ENCODE results near the gene YIPF2. TPM values are rescaled to one million over a fixed set of nuclear protein-coding genes. Genes with fewer than 3 reads are reported as not detected.

YIPF2 gene
- polyA plus RNA-seq = 10 to 100 TPM; 14.8 to 24.7 (median 24.1) TPM

- peak; percentile 87 to 91 (median 90) for DNase-seq
- no peaks in the 10 kb centered on the region for H3K9me3 Mint-ChIP-seq
- peak within 1 kb of the TSS; percentile 90 to 94 (median 93) for H3K4me3 Mint-ChIP-seq
- H3K27me3 Mint-ChIP-seq (ENCODE audit: low read depth in 3 of 3) = peaks cover 3 to 7% (median 4%) of the 10 kb centered on the region in 3 donors
- peak within 1 kb of the TSS; percentile 77 to 92 (median 90) for H3K27ac Mint-ChIP-seq
- H3K36me3 Mint-ChIP-seq = peaks cover 0 to 5% (median 0%) of the 10 kb centered on the region in 3 donors
- peaks cover 28 to 29% of the 10 kb centered on the region in 2 donors for H3K4me1 Mint-ChIP-seq
Measured at GRCh38 chr19:10928563-10929401, at the start of gene YIPF2, which contains the start of gene TIMM29. Gene YIPF2 (minus strand): TSS chr19:10928639. CDS start chr19:10928410, 229 bp downstream. Gene TIMM29 (plus strand): TSS chr19:10928811. CDS start chr19:10928823, 12 bp downstream.

- Mint-ChIP-seq H3K27me3 (ENCODE audit: low read depth in 3 of 3) (peaks cover 2% of the 10 kb centered on the region in 3 donors), H3K4me1 (peaks cover 26 to 27% of the 10 kb centered on the region in 2 donors), H3K36me3 (no peaks in the 10 kb centered on the region), H3K9me3 (no peaks in the 10 kb centered on the region), H3K27ac (peak overlapping the region in 1 of 6 donors; percentile 32), H3K4me3 (no peak overlapping the region)
- no peak for DNase-seq
Measured at GRCh38 chr19:10977742-10978092, 49.3 kb upstream of the YIPF2 start.

- H3K27me3 Mint-ChIP-seq (ENCODE audit: low read depth in 3 of 3) = peaks cover 0 to 2% (median 2%) of the 10 kb centered on the region in 3 donors
- H3K27ac Mint-ChIP-seq = peak overlapping the region in 1 of 6 donors; percentile 50
- H3K4me1 Mint-ChIP-seq = peaks cover 25 to 29% of the 10 kb centered on the region in 2 donors
Measured at GRCh38 chr19:10976131-10976892, 47.9 kb upstream of the YIPF2 start.

GRCh38 chr19:10975374-10976130 lies 47.1 kb upstream of the YIPF2 start:
- DNase-seq = no peak
- H3K4me3 Mint-ChIP-seq = no peak overlapping the region
- H3K36me3 Mint-ChIP-seq = peaks cover 0 to 2% (median 0%) of the 10 kb centered on the region in 3 donors
- H3K27ac Mint-ChIP-seq = no peak overlapping the region
- H3K27me3 Mint-ChIP-seq (ENCODE audit: low read depth in 3 of 3) = peaks cover 0 to 2% (median 2%) of the 10 kb centered on the region in 3 donors
- peaks cover 31 to 32% of the 10 kb centered on the region in 2 donors for H3K4me1 Mint-ChIP-seq
- H3K9me3 Mint-ChIP-seq = no peaks in the 10 kb centered on the region

More at GRCh38 chr19:10976131-10976892, 47.9 kb upstream of the YIPF2 start:
- H3K9me3 Mint-ChIP-seq = no peaks in the 10 kb centered on the region
- DNase-seq = no peak
- H3K36me3 Mint-ChIP-seq = no peaks in the 10 kb centered on the region
- no peak overlapping the region for H3K4me3 Mint-ChIP-seq

- no peak for DNase-seq
- no peak overlapping the region for H3K4me3 Mint-ChIP-seq
- H3K9me3 Mint-ChIP-seq = no peaks in the 10 kb centered on the region
- no peak overlapping the region for H3K27ac Mint-ChIP-seq
- peaks cover 29 to 45% of the 10 kb centered on the region in 2 donors for H3K4me1 Mint-ChIP-seq
- peaks cover 0 to 3% (median 0%) of the 10 kb centered on the region in 3 donors for H3K36me3 Mint-ChIP-seq
- H3K27me3 Mint-ChIP-seq (ENCODE audit: low read depth in 3 of 3) = peaks cover 0 to 2% (median 0%) of the 10 kb centered on the region in 3 donors
Measured at GRCh38 chr19:10971107-10971726, 42.8 kb upstream of the YIPF2 start.

- Mint-ChIP-seq H3K27ac (peak overlapping the region in 1 of 6 donors; percentile 17), H3K27me3 (ENCODE audit: low read depth in 3 of 3) (peaks cover 0 to 6% (median 5%) of the 10 kb centered on the region in 3 donors), H3K4me3 (no peak overlapping the region), H3K36me3 (peaks cover 0 to 3% (median 0%) of the 10 kb centered on the region in 3 donors), H3K4me1 (peaks cover 35 to 55% of the 10 kb centered on the region in 2 donors), H3K9me3 (no peaks in the 10 kb centered on the region)
- no peak for DNase-seq
Measured at GRCh38 chr19:10968527-10969135, 40.2 kb upstream of the YIPF2 start.

GRCh38 chr19:10966809-10967208 lies 38.4 kb upstream of the YIPF2 start:
- no peak for DNase-seq
- H3K27ac Mint-ChIP-seq = peak overlapping the region in 1 of 6 donors; percentile 22
- H3K9me3 Mint-ChIP-seq = no peaks in the 10 kb centered on the region
- peaks cover 48 to 71% of the 10 kb centered on the region in 2 donors for H3K4me1 Mint-ChIP-seq
- peaks cover 0 to 3% (median 0%) of the 10 kb centered on the region in 3 donors for H3K36me3 Mint-ChIP-seq
- H3K27me3 Mint-ChIP-seq (ENCODE audit: low read depth in 3 of 3) = peaks cover 6 to 11% (median 7%) of the 10 kb centered on the region in 3 donors
- no peak overlapping the region for H3K4me3 Mint-ChIP-seq

- Mint-ChIP-seq H3K36me3 (no peaks in the 10 kb centered on the region), H3K4me1 (peaks cover 48 to 66% of the 10 kb centered on the region in 2 donors), H3K4me3 (no peak overlapping the region), H3K27me3 (ENCODE audit: low read depth in 3 of 3) (peaks cover 13 to 19% (median 13%) of the 10 kb centered on the region in 3 donors), H3K9me3 (no peaks in the 10 kb centered on the region), H3K27ac (peak overlapping the region in 2 of 6 donors; percentile 60 to 64)
- no peak for DNase-seq
Measured at GRCh38 chr19:10965398-10965797, 37.0 kb upstream of the YIPF2 start.

- H3K27ac Mint-ChIP-seq = peak overlapping the region in 2 of 6 donors; percentile 60 to 64
- peaks cover 16 to 23% (median 18%) of the 10 kb centered on the region in 3 donors for H3K27me3 Mint-ChIP-seq (ENCODE audit: low read depth in 3 of 3)
- peak overlapping the region in 1 of 5 donors; percentile 4 for H3K4me3 Mint-ChIP-seq
- H3K4me1 Mint-ChIP-seq = peaks cover 47 to 61% of the 10 kb centered on the region in 2 donors
- H3K9me3 Mint-ChIP-seq = no peaks in the 10 kb centered on the region
- H3K36me3 Mint-ChIP-seq = no peaks in the 10 kb centered on the region
- DNase-seq = no peak
Measured at GRCh38 chr19:10964903-10965302, 36.5 kb upstream of the YIPF2 start.

GRCh38 chr19:10963865-10964264 lies 35.4 kb upstream of the YIPF2 start:
- Mint-ChIP-seq H3K9me3 (no peaks in the 10 kb centered on the region), H3K27ac (peak overlapping the region; percentile 65 to 89 (median 82)), H3K4me1 (peaks cover 49 to 55% of the 10 kb centered on the region in 2 donors), H3K36me3 (no peaks in the 10 kb centered on the region), H3K27me3 (ENCODE audit: low read depth in 3 of 3) (peaks cover 18 to 28% (median 20%) of the 10 kb centered on the region in 3 donors), H3K4me3 (peak overlapping the region in 4 of 5 donors; percentile 56 to 68 (median 64))
- DNase-seq = no peak

GRCh38 chr19:10962863-10963262 lies 34.4 kb upstream of the YIPF2 start:
- H3K4me1 Mint-ChIP-seq = peaks cover 46% of the 10 kb centered on the region in 2 donors
- H3K4me3 Mint-ChIP-seq = peak overlapping the region; percentile 60 to 91 (median 91)
- H3K27ac Mint-ChIP-seq = peak overlapping the region; percentile 65 to 89 (median 82)
- H3K27me3 Mint-ChIP-seq (ENCODE audit: low read depth in 3 of 3) = peaks cover 19 to 28% (median 20%) of the 10 kb centered on the region in 3 donors
- H3K36me3 Mint-ChIP-seq = no peaks in the 10 kb centered on the region
- no peaks in the 10 kb centered on the region for H3K9me3 Mint-ChIP-seq
- no peak for DNase-seq

GRCh38 chr19:10961073-10961860 lies 32.8 kb upstream of the YIPF2 start:
- Mint-ChIP-seq H3K9me3 (no peaks in the 10 kb centered on the region), H3K27ac (peak overlapping the region; percentile 82 to 92 (median 90)), H3K4me1 (peaks cover 41 to 44% of the 10 kb centered on the region in 2 donors), H3K27me3 (ENCODE audit: low read depth in 3 of 3) (peaks cover 19 to 28% (median 20%) of the 10 kb centered on the region in 3 donors), H3K36me3 (no peaks in the 10 kb centered on the region), H3K4me3 (peak overlapping the region; percentile 89 to 92 (median 91))
- DNase-seq = no peak
